Aorta (tissue), 5 donors: ENCODE results near the gene TMEM43. TPM values are rescaled to one million over a fixed set of nuclear protein-coding genes. Genes with fewer than 3 reads are reported as not detected.

Experiments
- ATAC-seq: fragments of 200-7000 bp; cut with Tn5 transposase; one replicate; pipeline ENCODE4 v1.9.1; 2022; ENCODE audit warnings: moderate library complexity; ENCODE audit not compliant: low FRiP score
- DNase-seq, 2 donors: peaks; one replicate each; pipeline ENCODE4 v3.0.0-alpha.2; 2020
- H3K27ac ChIP-seq, 2 donors: one replicate each; pipeline ENCODE4 v1.5.1; 2013; ENCODE audit warnings: low read length in 2 of 2, mild to moderate bottlenecking in 2 of 2, moderate library complexity in 2 of 2, control low read depth in 1 of 2, inconsistent platforms in 1 of 2, low read depth in 1 of 2
- H3K27me3 ChIP-seq, 2 donors: one replicate each; pipeline ENCODE4 v1.6.1; 2013; ENCODE audit warnings: control low read depth in 1 of 2, low read length in 1 of 2, mild to moderate bottlenecking in 1 of 2, moderate library complexity in 1 of 2; ENCODE audit not compliant: insufficient read depth in 2 of 2, control insufficient read depth in 1 of 2
- H3K36me3 ChIP-seq, 2 donors: one replicate each; pipeline ENCODE4 v1.6.1; 2013; ENCODE audit warnings: control low read depth in 1 of 2, low read length in 1 of 2, mild to moderate bottlenecking in 1 of 2; ENCODE audit not compliant: insufficient read depth in 2 of 2, control insufficient read depth in 1 of 2
- H3K4me1 ChIP-seq, 2 donors: one replicate each; pipeline ENCODE4 v1.6.1; 2013; ENCODE audit warnings: low read length in 2 of 2, control low read depth in 1 of 2, mild to moderate bottlenecking in 1 of 2, moderate library complexity in 1 of 2; ENCODE audit not compliant: insufficient read depth in 2 of 2, control insufficient read depth in 1 of 2
- H3K4me3 ChIP-seq, 2 donors: one replicate each; pipeline ENCODE4 v1.5.1; 2013; ENCODE audit warnings: low read length in 2 of 2, control low read depth in 1 of 2, mild to moderate bottlenecking in 1 of 2
- H3K9me3 ChIP-seq: one replicate; pipeline ENCODE4 v1.6.1; 2013; ENCODE audit warnings: mild to moderate bottlenecking, low read length; ENCODE audit not compliant: control insufficient read depth
- WGBS, 2 donors: extraction: QIAGEN DNeasy Blood & Tissue Kit; methylation state at CpG; one replicate each; pipeline ENCODE4 v1.1.7; 2013; 5-methylcytosine and 5-hydroxymethylcytosine counted together
- intact Hi-C, 2 donors: fragments of 100-400 bp; cut with DNase I; formaldehyde crosslinking; loops; one replicate each; pipeline versions ENCODE4 v1.14.2 to v1.15.0; 2022
- polyA plus RNA-seq, 2 donors: library from polyadenylated mRNA; stranded (reverse); fragments of 200-250 nt; gene quantifications; one replicate each; pipeline ENCODE4 v1.2.3, GENCODE V29; 2013
- total RNA-seq, 2 donors: library from RNA; stranded (reverse); fragmentation: NEBNext Ultra II Directional; extraction: Animal tissue kit (Norgen Biotek cat#: 25700); gene quantifications; one replicate each; pipeline ENCODE4 v1.2.1, GENCODE V29; 2021
- donor health status: healthy with polysubstance abuse.
- donor health status: Bipolar disorder and iron deficiency.
- donor health status: DM: no; HTN: no; CAD: no.
- donor health status: DM: no; HTN: no; CAD: no.
- donor health status: DM: yes; HTN: yes; CAD: no.

The TMEM43 gene
- total and polyA plus RNA-seq, 4 donors, result 52.0 to 132 (median 106) TPM

DNA sequence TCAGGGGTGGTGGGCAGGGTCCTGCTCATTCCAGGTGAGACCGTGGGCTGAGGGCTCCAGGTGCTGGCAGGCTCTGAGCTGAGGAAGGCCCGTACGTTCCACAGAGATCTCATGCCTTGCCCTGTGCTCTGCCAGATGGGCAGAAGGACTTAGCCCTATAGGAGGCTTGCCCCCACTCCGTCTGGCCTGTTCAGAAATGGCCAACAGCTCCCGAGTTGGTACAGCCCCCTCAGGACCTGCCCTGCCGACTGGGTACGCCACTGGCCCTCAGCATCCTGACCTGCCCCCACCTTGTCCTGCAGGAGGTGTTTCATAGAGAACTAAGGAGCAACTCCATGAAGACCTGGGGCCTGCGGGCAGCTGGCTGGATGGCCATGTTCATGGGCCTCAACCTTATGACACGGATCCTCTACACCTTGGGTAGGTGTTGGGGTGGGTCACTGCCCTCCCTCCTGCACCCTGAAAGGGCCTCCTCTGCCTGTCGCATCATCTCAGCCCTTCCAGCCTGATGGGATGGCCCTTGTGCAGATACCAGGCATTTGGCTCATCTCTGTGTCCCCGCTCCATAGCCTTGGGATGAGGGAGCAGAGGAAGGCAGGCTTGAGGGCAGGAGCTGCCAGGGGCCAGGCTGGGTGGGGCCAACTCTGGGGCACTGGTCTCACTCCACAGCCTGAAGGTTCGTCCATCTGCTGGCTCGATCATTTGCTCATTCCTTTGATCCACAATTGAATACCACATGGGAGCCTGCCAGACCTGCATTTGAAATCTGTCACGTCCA lies 14.2 kb downstream of the TMEM43 start:
- Histone ChIP-seq H3K4me1 (peaks cover 3% of the 10 kb centered on the region in 2 donors), H3K27ac (peak overlapping the region in 1 of 2 donors; percentile 2), H3K27me3 (no peaks in the 10 kb centered on the region), H3K4me3 (no peak overlapping the region), H3K36me3 (peaks cover 0 to 4% of the 10 kb centered on the region in 2 donors), H3K9me3 (no peaks in the 10 kb centered on the region)
- ATAC-seq, result no peak
- intact Hi-C loops, result no loop called here
- no peak for DNase-seq
- 80 to 89% methylated on average over 14 of the region's 14 CpGs for WGBS, 2 donors

DNA sequence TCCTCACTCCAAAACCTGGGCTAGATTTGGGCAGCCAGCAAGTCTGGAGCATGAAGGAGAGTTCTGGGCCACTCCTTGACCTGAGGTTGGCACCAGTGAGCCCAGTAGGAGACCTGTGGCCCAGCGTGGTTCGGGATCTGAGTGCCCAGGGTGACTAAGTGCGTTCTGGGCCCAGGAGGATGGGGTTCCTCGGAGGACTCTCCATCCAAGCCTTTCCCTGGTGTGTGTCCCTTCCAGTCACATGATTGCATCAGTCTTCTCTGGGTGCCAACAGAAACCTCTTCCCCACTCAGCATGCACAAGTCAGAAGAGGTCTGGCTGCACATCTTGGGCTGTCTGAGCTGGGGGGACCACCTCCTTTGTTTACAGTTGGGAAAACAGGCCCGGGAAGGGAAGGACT lies 14.9 kb downstream of the TMEM43 start:
- whole genome bisulfite sequencing, 2 donors, result 74 to 78% methylated on average over 5 of the region's 5 CpGs
- no peak for ATAC-seq
- H3K27me3 ChIP-seq, result no peaks in the 10 kb centered on the region
- intact Hi-C loops, result loop anchor here (5.0 to 10.0 kb wide), 2 partner anchors 38 to 265 kb away; partner anchors contain the start of genes LSM3 (in 1 of the 2), SLC6A6 (in 1 of the 2) and XPC (in 1 of the 2)
- peak in 1 of 2 donors; percentile 51 for DNase-seq
- no peak overlapping the region for H3K4me3 ChIP-seq
- H3K36me3 ChIP-seq, result peaks cover 0 to 4% of the 10 kb centered on the region in 2 donors
- H3K27ac ChIP-seq, result peak overlapping the region in 1 of 2 donors; percentile 2
- peaks cover 3% of the 10 kb centered on the region in 2 donors for H3K4me1 ChIP-seq
- no peaks in the 10 kb centered on the region for H3K9me3 ChIP-seq

DNA sequence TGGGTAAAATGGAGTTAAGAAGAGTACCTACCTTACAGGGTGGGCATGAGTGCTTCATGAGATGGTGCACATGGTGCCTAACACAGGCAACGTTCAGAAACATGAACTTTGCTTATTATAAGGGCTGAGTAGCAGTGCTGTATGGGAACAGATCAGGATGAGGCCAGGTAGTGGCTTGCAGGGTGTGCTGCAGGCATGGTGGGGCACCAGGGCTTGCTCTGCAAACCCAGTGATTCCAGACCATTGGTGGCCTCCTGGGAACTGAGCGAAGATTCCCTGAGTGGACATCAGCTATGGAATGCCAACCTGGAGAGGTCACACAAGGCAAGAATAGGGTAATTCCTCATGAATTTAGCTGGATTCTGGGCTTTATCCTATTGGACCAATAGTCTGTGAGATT lies 15.8 kb downstream of the TMEM43 start:
- intact Hi-C loops, result loop anchor here (5.0 to 10.0 kb wide), 2 partner anchors 37 to 264 kb away; partner anchors contain the start of genes LSM3 (in 1 of the 2), SLC6A6 (in 1 of the 2) and XPC (in 1 of the 2)
- no peaks in the 10 kb centered on the region for H3K27me3 ChIP-seq
- H3K9me3 ChIP-seq, result no peaks in the 10 kb centered on the region
- ATAC-seq, result no peak
- peaks cover 0 to 3% of the 10 kb centered on the region in 2 donors for H3K36me3 ChIP-seq
- 77 to 81% methylated on average over 2 of the region's 2 CpGs for WGBS, 2 donors
- H3K4me3 ChIP-seq, result no peak overlapping the region
- DNase-seq, result no peak
- H3K4me1 ChIP-seq, result peaks cover 3 to 5% of the 10 kb centered on the region in 2 donors
- peak overlapping the region in 1 of 2 donors; percentile 4 for H3K27ac ChIP-seq

DNA sequence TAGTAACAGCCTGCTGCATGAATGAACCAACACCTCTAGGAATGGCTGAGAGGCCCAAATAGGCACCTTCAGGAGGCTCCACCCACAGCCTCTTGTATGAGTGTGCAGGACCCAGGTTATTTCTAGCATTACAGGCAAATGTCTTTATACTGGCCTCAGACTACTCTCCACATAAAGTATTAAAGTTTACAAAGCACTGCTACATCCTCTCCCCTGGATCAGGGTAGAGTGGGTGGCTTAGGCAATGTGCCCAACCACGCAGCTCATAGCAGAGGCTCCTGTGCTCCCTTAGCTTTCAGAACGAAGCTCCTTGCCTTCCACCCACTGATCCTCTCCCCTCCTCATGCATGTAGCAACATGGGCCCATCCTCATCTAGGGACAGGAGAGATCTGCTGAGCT lies 16.3 kb downstream of the TMEM43 start:
- ATAC-seq, result no peak
- no peaks in the 10 kb centered on the region for H3K27me3 ChIP-seq
- intact Hi-C loops, result loop anchor here (5.0 to 10.0 kb wide), 2 partner anchors 36 to 264 kb away; partner anchors contain the start of genes LSM3 (in 1 of the 2), SLC6A6 (in 1 of the 2) and XPC (in 1 of the 2)
- DNase-seq, result no peak
- H3K27ac ChIP-seq, result peak overlapping the region in 1 of 2 donors; percentile 85
- no peak overlapping the region for H3K4me3 ChIP-seq
- H3K36me3 ChIP-seq, result peaks cover 0 to 2% of the 10 kb centered on the region in 2 donors
- peaks cover 3 to 5% of the 10 kb centered on the region in 2 donors for H3K4me1 ChIP-seq
- WGBS, 2 donors, result 14% methylated on average over 2 of the region's 2 CpGs
- H3K9me3 ChIP-seq, result no peaks in the 10 kb centered on the region

DNA sequence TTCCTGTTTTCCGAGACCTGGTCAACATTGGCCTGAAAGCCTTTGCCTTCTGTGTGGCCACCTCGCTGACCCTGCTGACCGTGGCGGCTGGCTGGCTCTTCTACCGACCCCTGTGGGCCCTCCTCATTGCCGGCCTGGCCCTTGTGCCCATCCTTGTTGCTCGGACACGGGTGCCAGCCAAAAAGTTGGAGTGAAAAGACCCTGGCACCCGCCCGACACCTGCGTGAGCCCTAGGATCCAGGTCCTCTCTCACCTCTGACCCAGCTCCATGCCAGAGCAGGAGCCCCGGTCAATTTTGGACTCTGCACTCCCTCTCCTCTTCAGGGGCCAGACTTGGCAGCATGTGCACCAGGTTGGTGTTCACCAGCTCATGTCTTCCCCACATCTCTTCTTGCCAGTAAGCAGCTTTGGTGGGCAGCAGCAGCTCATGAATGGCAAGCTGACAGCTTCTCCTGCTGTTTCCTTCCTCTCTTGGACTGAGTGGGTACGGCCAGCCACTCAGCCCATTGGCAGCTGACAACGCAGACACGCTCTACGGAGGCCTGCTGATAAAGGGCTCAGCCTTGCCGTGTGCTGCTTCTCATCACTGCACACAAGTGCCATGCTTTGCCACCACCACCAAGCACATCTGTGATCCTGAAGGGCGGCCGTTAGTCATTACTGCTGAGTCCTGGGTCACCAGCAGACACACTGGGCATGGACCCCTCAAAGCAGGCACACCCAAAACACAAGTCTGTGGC lies 16.9 kb downstream of the TMEM43 start:
- intact Hi-C loops, result loop anchor here (5.0 to 10.0 kb wide), 2 partner anchors 36 to 263 kb away; partner anchors contain the start of genes LSM3 (in 1 of the 2), SLC6A6 (in 1 of the 2) and XPC (in 1 of the 2)
- 62% methylated on average over 19 of the region's 19 CpGs for WGBS, 2 donors
- H3K9me3 ChIP-seq, result no peaks in the 10 kb centered on the region
- H3K27me3 ChIP-seq, result no peaks in the 10 kb centered on the region
- peaks cover 0 to 2% of the 10 kb centered on the region in 2 donors for H3K36me3 ChIP-seq
- ATAC-seq (no peak), DNase-seq (no peak)
- H3K4me1 ChIP-seq, result peaks cover 3 to 6% of the 10 kb centered on the region in 2 donors
- H3K27ac ChIP-seq, result peak overlapping the region; percentile 7 to 85
- no peak overlapping the region for H3K4me3 ChIP-seq

DNA sequence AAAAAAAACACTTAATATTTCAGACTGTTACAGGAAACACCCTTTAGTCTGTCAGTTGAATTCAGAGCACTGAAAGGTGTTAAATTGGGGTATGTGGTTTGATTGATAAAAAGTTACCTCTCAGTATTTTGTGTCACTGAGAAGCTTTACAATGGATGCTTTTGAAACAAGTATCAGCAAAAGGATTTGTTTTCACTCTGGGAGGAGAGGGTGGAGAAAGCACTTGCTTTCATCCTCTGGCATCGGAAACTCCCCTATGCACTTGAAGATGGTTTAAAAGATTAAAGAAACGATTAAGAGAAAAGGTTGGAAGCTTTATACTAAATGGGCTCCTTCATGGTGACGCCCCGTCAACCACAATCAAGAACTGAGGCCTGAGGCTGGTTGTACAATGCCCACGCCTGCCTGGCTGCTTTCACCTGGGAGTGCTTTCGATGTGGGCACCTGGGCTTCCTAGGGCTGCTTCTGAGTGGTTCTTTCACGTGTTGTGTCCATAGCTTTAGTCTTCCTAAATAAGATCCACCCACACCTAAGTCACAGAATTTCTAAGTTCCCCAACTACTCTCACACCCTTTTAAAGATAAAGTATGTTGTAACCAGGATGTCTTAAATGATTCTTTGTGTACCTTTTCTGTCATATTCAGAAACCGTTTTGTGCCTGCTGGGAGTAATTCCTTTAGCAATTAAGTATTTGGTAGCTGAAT lies 17.9 kb downstream of the TMEM43 start:
- peaks cover 3 to 4% of the 10 kb centered on the region in 2 donors for H3K4me1 ChIP-seq
- H3K36me3 ChIP-seq, result peaks cover 0 to 3% of the 10 kb centered on the region in 2 donors

DNA sequence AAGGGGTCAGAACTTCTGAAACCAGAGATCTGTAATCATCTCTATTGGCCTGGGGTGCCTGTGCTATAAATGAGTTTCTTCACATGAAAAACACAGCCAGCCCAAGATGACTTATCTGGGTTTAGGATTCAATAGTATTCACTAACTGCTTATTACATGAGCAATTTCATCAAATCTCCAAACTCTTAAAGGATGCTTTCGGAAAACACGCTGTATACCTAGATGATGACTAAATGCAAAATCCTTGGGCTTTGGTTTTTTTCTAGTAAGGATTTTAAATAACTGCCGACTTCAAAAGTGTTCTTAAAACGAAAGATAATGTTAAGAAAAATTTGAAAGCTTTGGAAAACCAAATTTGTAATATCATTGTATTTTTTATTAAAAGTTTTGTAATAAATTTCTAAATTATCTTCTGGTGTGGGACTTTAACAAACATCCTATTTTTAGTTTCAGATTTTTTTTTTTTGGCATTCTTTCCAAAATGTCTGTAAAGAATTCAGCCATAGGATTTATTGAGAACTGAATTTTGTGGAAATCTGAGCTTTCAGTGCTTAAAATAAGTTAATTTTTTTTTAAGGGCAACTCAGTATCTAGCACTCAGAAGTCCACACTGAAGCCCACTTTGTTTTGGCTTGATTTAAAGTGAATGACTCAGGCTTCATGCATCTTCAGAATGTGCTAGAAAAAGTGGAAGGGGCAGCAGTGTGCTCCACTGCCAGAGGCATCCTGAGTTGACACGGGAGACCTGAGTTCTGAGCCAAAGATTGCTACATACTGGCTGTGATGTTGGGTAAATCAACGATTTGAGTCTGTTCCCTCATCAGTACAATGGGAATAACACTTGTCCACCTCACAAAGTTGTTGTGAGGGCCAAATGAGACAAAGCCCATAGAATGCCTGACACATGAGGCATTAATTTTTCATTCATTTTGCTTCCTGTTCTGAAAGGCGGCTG lies 18.7 kb downstream of the TMEM43 start:
- peak overlapping the region; percentile 50 to 99 for H3K27ac ChIP-seq
- H3K4me3 ChIP-seq, result no peak overlapping the region
- DNase-seq, result peak in 1 of 2 donors; percentile 82
- H3K4me1 ChIP-seq, result peaks cover 3 to 4% of the 10 kb centered on the region in 2 donors
- peaks cover 0 to 6% of the 10 kb centered on the region in 2 donors for H3K36me3 ChIP-seq
- ATAC-seq, result peak; percentile 84
- H3K27me3 ChIP-seq, result no peaks in the 10 kb centered on the region
- WGBS, 2 donors, result 11 to 14% methylated on average over 7 of the region's 7 CpGs
- no peaks in the 10 kb centered on the region for H3K9me3 ChIP-seq
- intact Hi-C loops, result loop anchor here (1.0 to 10.0 kb wide), 3 partner anchors 18 to 261 kb away; partner anchors contain the start of genes LSM3 (in 1 of the 2), SLC6A6 (in 1 of the 2), TMEM43 (in 1 of the 2) and XPC (in 1 of the 2)

More for the DNA sequence above, 17.9 kb downstream of the TMEM43 start:
- 66% methylated on average over 8 of the region's 8 CpGs for WGBS, 2 donors
- Histone ChIP-seq H3K27ac (peak overlapping the region; percentile 50 to 97), H3K9me3 (no peaks in the 10 kb centered on the region), H3K4me3 (no peak overlapping the region), H3K27me3 (no peaks in the 10 kb centered on the region)
- ATAC-seq, result no peak
- intact Hi-C loops, result loop anchor here (5.0 to 10.0 kb wide), 2 partner anchors 35 to 262 kb away; partner anchors contain the start of genes LSM3 (in 1 of the 2), SLC6A6 (in 1 of the 2) and XPC (in 1 of the 2)
- DNase-seq, result no peak
